HL-60 (cell line): Measurements from ENCODE around the gene TRIP10.

Source experiments
- DNase-seq, 2 experiments: peaks; one replicate each; pipeline ENCODE4 v3.0.0-alpha.2; 2010 to 2020; ENCODE audit warnings: low read depth in 1 of 2, low spot score in 1 of 2
- H3K27ac ChIP-seq: fragments of 250-450 bp; sonication (Bioruptor Pico); replicated peaks from 2 replicates; pipeline ENCODE4 v1.5.1; 2020; ENCODE audit warnings: mild to moderate bottlenecking, moderate library complexity
- H3K27me3 ChIP-seq: fragments of 250-450 bp; sonication (Bioruptor Pico); 2 replicates; pipeline ENCODE4 v1.5.1; 2021; ENCODE audit warnings: mild to moderate bottlenecking, moderate library complexity; ENCODE audit not compliant: insufficient read depth, poor library complexity, severe bottlenecking
- H3K4me3 ChIP-seq: replicated peaks from 2 replicates; pipeline ENCODE4 v1.5.1; 2011; ENCODE audit warnings: mild to moderate bottlenecking, control low read depth, low read length; ENCODE audit not compliant: insufficient read depth
- CTCF ChIP-seq: IDR thresholded peaks from one replicate; pipeline ENCODE4 v1.5.1; 2011; ENCODE audit warnings: low read length, control low read depth, inconsistent platforms; ENCODE audit not compliant: insufficient read depth
- GABPA ChIP-seq: IDR thresholded peaks from 2 replicates; pipeline ENCODE4 v1.6.1; 2012; ENCODE audit warnings: low read depth
- POLR2AphosphoS5 ChIP-seq: IDR thresholded peaks from 2 replicates; pipeline ENCODE4 v1.6.1; 2012; ENCODE audit warnings: low read depth
- REST ChIP-seq: IDR thresholded peaks from 2 replicates; pipeline ENCODE4 v1.6.1; 2012; ENCODE audit warnings: low read depth; ENCODE audit not compliant: insufficient replicate concordance
- SPI1 ChIP-seq: IDR thresholded peaks from 2 replicates; pipeline ENCODE4 v1.6.1; 2012; ENCODE audit warnings: low read depth, mild to moderate bottlenecking, borderline replicate concordance

Gene TRIP10

GRCh38 chr19:6739883-6740588 lies 556 bp downstream of the TRIP10 start:
- no peak for TF ChIP-seq GABPA
- TF ChIP-seq SPI1, result no peak
- no peak for TF ChIP-seq POLR2AphosphoS5
- Histone ChIP-seq H3K4me3 (peak overlapping the region; percentile 56), H3K27ac (no peak overlapping the region), H3K27me3 (no peaks in the 10 kb centered on the region)
- DNase-seq, result no peak

DNA sequence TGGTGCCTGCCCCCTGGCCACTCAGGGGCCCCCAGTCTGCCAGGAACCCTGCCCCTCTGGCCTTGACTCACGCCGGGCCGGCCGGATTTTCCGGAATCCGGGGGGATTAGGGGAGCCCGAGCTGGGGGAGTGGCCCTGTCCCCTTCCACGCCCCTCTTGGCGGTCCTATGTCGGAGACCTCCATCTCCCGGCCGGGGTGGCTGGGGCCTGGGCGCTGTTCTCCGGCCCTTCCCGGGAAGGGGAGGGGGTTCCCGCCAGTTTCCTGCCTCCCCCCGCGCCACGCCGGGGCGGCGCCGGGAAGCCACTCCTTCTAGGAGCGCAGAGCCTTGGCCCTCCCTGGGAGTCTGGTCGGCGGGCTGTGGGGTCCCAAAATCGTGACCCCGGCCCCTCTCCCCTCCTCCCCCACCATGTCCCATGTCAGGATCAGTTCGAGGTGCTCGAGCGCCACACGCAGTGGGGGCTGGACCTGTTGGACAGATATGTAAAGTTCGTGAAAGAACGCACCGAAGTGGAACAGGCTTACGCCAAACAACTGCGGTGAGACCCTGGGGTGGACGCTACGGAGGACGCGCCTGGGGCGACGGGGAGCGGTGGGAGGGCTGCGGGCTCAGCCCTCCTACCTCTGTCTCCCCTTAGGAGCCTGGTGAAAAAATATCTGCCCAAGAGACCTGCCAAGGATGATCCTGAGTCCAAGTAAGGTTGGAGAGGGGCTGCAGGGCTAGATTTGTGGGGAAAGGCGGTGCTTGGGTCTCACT lies 1.3 kb downstream of the TRIP10 start:
- no peak for DNase-seq
- no peaks in the 10 kb centered on the region for H3K27me3 ChIP-seq
- peak overlapping the region; percentile 56 for H3K4me3 ChIP-seq
- no peak overlapping the region for H3K27ac ChIP-seq
- TF ChIP-seq CTCF, result no peak

DNA sequence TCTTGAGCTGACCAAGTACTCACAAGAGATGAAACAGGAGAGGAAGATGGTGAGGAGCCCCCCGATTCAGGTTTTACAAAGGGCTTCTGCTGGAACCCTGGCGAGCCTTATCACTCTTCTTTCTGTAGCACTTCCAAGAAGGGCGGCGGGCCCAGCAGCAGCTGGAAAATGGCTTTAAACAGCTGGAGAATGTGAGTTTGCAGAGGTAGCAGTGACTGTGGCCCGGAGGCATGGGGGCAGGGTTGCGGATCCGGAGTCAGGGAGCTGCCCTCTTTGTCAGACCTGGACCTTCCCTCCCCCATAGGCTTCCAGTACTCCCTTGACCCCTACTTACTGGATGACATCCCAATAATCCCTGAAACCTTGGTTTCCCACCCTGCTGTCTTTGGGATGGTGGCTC lies 3.6 kb downstream of the TRIP10 start:
- DNase-seq, result no peak
- Histone ChIP-seq H3K4me3 (no peak overlapping the region), H3K27ac (no peak overlapping the region), H3K27me3 (no peaks in the 10 kb centered on the region)
- no peak for TF ChIP-seq SPI1
- TF ChIP-seq CTCF, result no peak
- TF ChIP-seq REST, result no peak
- TF ChIP-seq POLR2AphosphoS5, result no peak
- no peak for TF ChIP-seq GABPA

DNA sequence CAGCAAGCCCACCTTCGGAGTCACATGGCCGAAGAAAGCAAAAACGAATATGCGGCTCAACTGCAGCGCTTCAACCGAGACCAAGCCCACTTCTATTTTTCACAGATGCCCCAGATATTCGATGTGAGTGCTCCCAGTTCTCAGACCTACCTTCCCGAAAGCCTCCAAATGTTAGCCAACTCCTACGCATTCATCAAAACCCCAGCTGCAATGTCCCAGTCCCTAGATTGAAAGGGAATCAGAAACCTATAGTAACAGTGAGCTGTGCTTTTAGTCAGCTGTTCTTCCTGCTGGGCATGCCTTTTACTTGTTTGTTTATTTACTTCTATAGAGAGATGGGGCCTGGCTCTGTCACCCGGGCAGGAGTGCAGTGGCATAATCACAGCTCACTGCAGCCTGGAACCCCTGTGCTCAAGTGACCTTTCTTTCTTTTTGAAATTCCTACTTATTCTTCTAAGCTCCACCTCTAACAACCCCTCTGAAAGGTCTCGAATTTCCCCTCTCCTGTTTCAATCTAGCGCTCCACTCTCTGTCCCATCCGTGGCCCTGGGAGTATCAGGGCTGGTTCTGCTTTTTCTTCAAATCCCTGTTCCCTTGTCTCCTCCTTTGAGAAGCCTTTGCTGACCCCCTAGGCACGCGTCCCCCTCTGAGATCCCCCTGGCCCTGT lies 4.4 kb downstream of the TRIP10 start:
- H3K4me3 ChIP-seq, result no peak overlapping the region

More for the DNA sequence above, 4.4 kb downstream of the TRIP10 start:
- Histone ChIP-seq H3K27ac (no peak overlapping the region), H3K27me3 (no peaks in the 10 kb centered on the region)
- no peak for TF ChIP-seq POLR2AphosphoS5
- no peak for TF ChIP-seq REST
- no peak for TF ChIP-seq SPI1
- no peak for TF ChIP-seq GABPA
- no peak for TF ChIP-seq CTCF
- no peak for DNase-seq
